WTC11 (cell line): ENCODE data around the gene PRPF40A.

Experiments used
- ATF2 ChIP-seq: sonication (generic); formaldehyde crosslinking; IDR thresholded peaks from 2 replicates; pipeline ENCODE4 v1.8.1; 2022; ENCODE audit warnings: low read depth, missing genetic modification reagents, borderline replicate concordance
- CREB1 ChIP-seq: sonication (generic); formaldehyde crosslinking; IDR thresholded peaks from 2 replicates; pipeline ENCODE4 v1.8.0; 2023; ENCODE audit warnings: mild to moderate bottlenecking, missing genetic modification reagents
- CREM ChIP-seq: sonication (generic); formaldehyde crosslinking; IDR thresholded peaks from 2 replicates; pipeline ENCODE4 v1.8.1; 2022; ENCODE audit warnings: mild to moderate bottlenecking, missing genetic modification reagents, moderate library complexity
- CTCF ChIP-seq: fragments of 200-600 bp; IDR thresholded peaks from 2 replicates; pipeline ENCODE4 v1.8.0; 2022; ENCODE audit warnings: antibody characterized with exemption
- HMGXB4 ChIP-seq: sonication (generic); formaldehyde crosslinking; IDR thresholded peaks from 2 replicates; pipeline ENCODE4 v1.8.1; 2023; ENCODE audit warnings: mild to moderate bottlenecking, moderate library complexity, missing genetic modification reagents
- MAX ChIP-seq: sonication (generic); formaldehyde crosslinking; IDR thresholded peaks from 2 replicates; pipeline ENCODE4 v1.8.0; 2022; ENCODE audit warnings: mild to moderate bottlenecking, missing genetic modification reagents
- NR1H2 ChIP-seq: sonication (generic); formaldehyde crosslinking; IDR thresholded peaks from 2 replicates; pipeline ENCODE4 v1.9.0; 2021; ENCODE audit warnings: mild to moderate bottlenecking, moderate library complexity, missing genetic modification reagents
- NR2C2 ChIP-seq: sonication (generic); formaldehyde crosslinking; IDR thresholded peaks from 2 replicates; pipeline ENCODE4 v1.8.0; 2022; ENCODE audit warnings: mild to moderate bottlenecking, missing genetic modification reagents
- SOX15 ChIP-seq: fragments of 250-450 bp; sonication (Bioruptor Pico); IDR thresholded peaks from 2 replicates; pipeline ENCODE4 v1.9.0; 2021; ENCODE audit warnings: mild to moderate bottlenecking
- SP1 ChIP-seq: sonication (generic); formaldehyde crosslinking; conservative IDR thresholded peaks from 2 replicates; pipeline ENCODE4 v1.8.1; 2022; ENCODE audit warnings: missing genetic modification reagents
- USF1 ChIP-seq: sonication (generic); formaldehyde crosslinking; IDR thresholded peaks from 2 replicates; pipeline ENCODE4 v1.8.0; 2022; ENCODE audit warnings: mild to moderate bottlenecking, missing genetic modification reagents
- ZNF512 ChIP-seq: sonication (generic); formaldehyde crosslinking; IDR thresholded peaks from 2 replicates; pipeline ENCODE4 v1.8.1; 2022; ENCODE audit warnings: missing genetic modification reagents, borderline replicate concordance

GRCh38 chr2:152729844-152730243 lies 12.6 kb upstream of the PRPF40A start:
- TF ChIP-seq USF1 (no peak), SP1 (no peak), CTCF (no peak), ATF2 (CRISPR knock-in tag) (no peak), CREM (CRISPR knock-in tag) (no peak), SOX15 (CRISPR knock-in tag) (no peak), MAX (CRISPR knock-in tag) (no peak), ZNF512 (CRISPR knock-in tag) (no peak), HMGXB4 (CRISPR knock-in tag) (no peak), CREB1 (CRISPR knock-in tag) (no peak), NR1H2 (no peak), NR2C2 (no peak)
